SK-N-SH treated with all-trans-retinoic acid at 6 μM for 48 hours (cell line): Measurements from ENCODE around the gene PIK3R6.

ENCODE experiments used
- RARB ChIP-seq: fragments of 250-450 bp; sonication (Bioruptor Pico); IDR thresholded peaks from 2 replicates; pipeline ENCODE4 v1.8.0; 2021; ENCODE audit warnings: mild to moderate bottlenecking, moderate library complexity
- ZC3H10 ChIP-seq: fragments of 250-450 bp; sonication (Bioruptor Pico); IDR thresholded peaks from 2 replicates; pipeline ENCODE4 v1.5.1; 2021; ENCODE audit warnings: mild to moderate bottlenecking, moderate library complexity
- ZFP30 ChIP-seq: fragments of 450-650 bp; formaldehyde crosslinking; IDR thresholded peaks from 2 replicates; pipeline ENCODE4 v1.5.0; 2022; ENCODE audit warnings: mild to moderate bottlenecking, moderate library complexity
- ZNF70 ChIP-seq: fragments of 450-650 bp; formaldehyde crosslinking; IDR thresholded peaks from 2 replicates; pipeline ENCODE4 v1.5.0; 2020; ENCODE audit warnings: mild to moderate bottlenecking, moderate library complexity
- TF ChIP-seq, protein P1 (sequence below): fragments of 250-450 bp; sonication (Bioruptor Pico); IDR thresholded peaks from 2 replicates; pipeline ENCODE4 v1.8.0; 2020; ENCODE audit warnings: mild to moderate bottlenecking, moderate library complexity, borderline replicate concordance

DNA sequence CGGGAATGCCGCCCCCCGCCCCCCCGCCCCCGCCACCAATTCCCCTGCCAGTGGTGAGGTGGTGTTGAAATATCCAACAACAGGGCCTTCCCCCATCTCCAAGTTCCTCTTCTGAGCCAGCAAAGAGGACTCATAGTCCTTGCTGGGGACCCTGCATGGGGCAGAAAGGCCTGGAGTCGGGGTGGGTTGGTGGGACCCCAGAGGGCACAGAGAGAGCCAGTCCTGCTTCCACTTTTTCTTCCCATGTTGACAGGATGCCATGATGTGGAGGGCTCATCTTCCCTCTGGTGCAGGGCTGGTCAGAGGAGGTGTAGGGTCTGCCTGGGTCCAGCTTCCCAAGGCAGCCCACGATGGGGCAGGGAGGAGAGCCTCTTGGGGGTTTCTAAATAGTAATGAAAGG lies 49.0 kb upstream of the PIK3R6 start:
- TF ChIP-seq ZFP30 (CRISPR knock-in tag) (no peak), RARB (no peak), ZNF70 (CRISPR knock-in tag) (no peak), ZC3H10 (no peak)
- TF ChIP-seq, protein P1, sequence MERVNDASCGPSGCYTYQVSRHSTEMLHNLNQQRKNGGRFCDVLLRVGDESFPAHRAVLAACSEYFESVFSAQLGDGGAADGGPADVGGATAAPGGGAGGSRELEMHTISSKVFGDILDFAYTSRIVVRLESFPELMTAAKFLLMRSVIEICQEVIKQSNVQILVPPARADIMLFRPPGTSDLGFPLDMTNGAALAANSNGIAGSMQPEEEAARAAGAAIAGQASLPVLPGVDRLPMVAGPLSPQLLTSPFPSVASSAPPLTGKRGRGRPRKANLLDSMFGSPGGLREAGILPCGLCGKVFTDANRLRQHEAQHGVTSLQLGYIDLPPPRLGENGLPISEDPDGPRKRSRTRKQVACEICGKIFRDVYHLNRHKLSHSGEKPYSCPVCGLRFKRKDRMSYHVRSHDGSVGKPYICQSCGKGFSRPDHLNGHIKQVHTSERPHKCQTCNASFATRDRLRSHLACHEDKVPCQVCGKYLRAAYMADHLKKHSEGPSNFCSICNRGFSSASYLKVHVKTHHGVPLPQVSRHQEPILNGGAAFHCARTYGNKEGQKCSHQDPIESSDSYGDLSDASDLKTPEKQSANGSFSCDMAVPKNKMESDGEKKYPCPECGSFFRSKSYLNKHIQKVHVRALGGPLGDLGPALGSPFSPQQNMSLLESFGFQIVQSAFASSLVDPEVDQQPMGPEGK = no peak
